Adrenal gland (tissue), 12 donors: Measurements from ENCODE around the gene ZPBP2. TPM values are rescaled to one million over a fixed set of nuclear protein-coding genes. Genes with fewer than 3 reads are reported as not detected.

Experiments
- DNase-seq, 7 donors: peaks; one replicate each; pipeline ENCODE4 v3.0.0-alpha.2; 2019 to 2020
- H3K27ac ChIP-seq, 5 donors: fragments of 200-600 bp; sonication (generic) in 4 of 5; 1 replicate in 3 of 5; 2 replicates in 2 of 5; pipeline versions ENCODE4 v1.5.1 to v1.8.0; 2016 to 2020; ENCODE audit warnings: mild to moderate bottlenecking in 1 of 5
- H3K27me3 ChIP-seq: fragments of 200-600 bp; 2 replicates; pipeline ENCODE4 v1.8.0; 2021
- H3K36me3 ChIP-seq, 2 donors: fragments of 200-600 bp; replicated peaks in 1 of 2; 1 replicate in 1 of 2; 2 replicates in 1 of 2; pipeline versions ENCODE4 v1.5.1 to v1.8.0; 2018 to 2022
- H3K4me1 ChIP-seq, 2 donors: fragments of 200-600 bp; replicated peaks in 1 of 2; 1 replicate in 1 of 2; 2 replicates in 1 of 2; pipeline versions ENCODE4 v1.5.1 to v1.8.0; 2018 to 2021
- H3K4me3 ChIP-seq, 4 donors: fragments of 200-600 bp; sonication (generic) in 3 of 4; one replicate each; pipeline ENCODE4 v1.5.1; 2016 to 2018
- H3K9me3 ChIP-seq, 3 donors: fragments of 200-600 bp; sonication (generic) in 1 of 3; replicated peaks in 1 of 3; 1 replicate in 2 of 3; 2 replicates in 1 of 3; pipeline versions ENCODE4 v1.5.1 to v1.8.0; 2016 to 2021
- CTCF ChIP-seq, 6 experiments: fragments of 450-650 bp in 4 of 6; fragments of 200-600 bp in 2 of 6; sonication (generic) in 1 of 6; IDR thresholded peaks; 1 replicate in 5 of 6; 2 replicates in 1 of 6; pipeline versions ENCODE4 v1.5.1 to v1.8.0; 2016 to 2021; ENCODE audit warnings: antibody characterized with exemption in 6 of 6, mild to moderate bottlenecking in 2 of 6, moderate library complexity in 1 of 6
- POLR2A ChIP-seq, 2 donors: fragments of 450-650 bp; IDR thresholded peaks; one replicate each; pipeline ENCODE4 v1.6.1; 2017; ENCODE audit warnings: antibody characterized with exemption in 2 of 2, mild to moderate bottlenecking in 2 of 2, moderate library complexity in 1 of 2
- WGBS, 4 donors: extraction: QIAGEN DNeasy Blood & Tissue Kit in 2 of 4; methylation state at CpG; one replicate each; pipeline versions ENCODE4 v1.1.5 to v1.1.7; 2013 to 2017; 5-methylcytosine and 5-hydroxymethylcytosine counted together
- intact Hi-C, 2 donors: fragments of 100-400 bp; cut with DNase I; formaldehyde crosslinking; loops; one replicate each; pipeline versions ENCODE4 v1.14.1 to v1.15.0; 2022 to 2023
- polyA plus RNA-seq, 3 donors: library from polyadenylated mRNA; stranded (reverse); fragments of 200-250 nt in 2 of 3; fragments of 350-450 nt in 1 of 3; fragmentation: Illumina TruSeq in 1 of 3; extraction: RNeasy Lipid Tissue Mini Kit (QIAGEN cat#74804) in 1 of 3; gene quantifications; one replicate each; pipeline ENCODE4 v1.2.3, GENCODE V29; 2013 to 2014
- total RNA-seq, 9 donors: library from RNA; depleted of rRNA in 4 of 9; stranded (reverse); fragments of >200 nt in 4 of 9; fragments of 120-200 nt in 1 of 9; fragmentation: NEBNext Ultra II Directional in 1 of 9; extraction: Animal tissue kit (Norgen Biotek cat#: 25700) in 1 of 9; gene quantifications; one replicate each; pipeline versions ENCODE4 v1.1.0 to v1.2.4, GENCODE V29; 2013 to 2023
- donor health status: healthy with polysubstance abuse.
- donor health status: Bipolar disorder and iron deficiency.
- donor health status: DM: yes; HTN: yes; CAD: no.
- donor health status: DM: no; HTN: no; CAD: no.
- donor health status: DM: no; HTN: no; CAD: no.
- donor health status: DM: yes; HTN: yes; CAD: no.

Gene ZPBP2
- total and polyA plus RNA-seq, 12 donors, result not detected

DNA sequence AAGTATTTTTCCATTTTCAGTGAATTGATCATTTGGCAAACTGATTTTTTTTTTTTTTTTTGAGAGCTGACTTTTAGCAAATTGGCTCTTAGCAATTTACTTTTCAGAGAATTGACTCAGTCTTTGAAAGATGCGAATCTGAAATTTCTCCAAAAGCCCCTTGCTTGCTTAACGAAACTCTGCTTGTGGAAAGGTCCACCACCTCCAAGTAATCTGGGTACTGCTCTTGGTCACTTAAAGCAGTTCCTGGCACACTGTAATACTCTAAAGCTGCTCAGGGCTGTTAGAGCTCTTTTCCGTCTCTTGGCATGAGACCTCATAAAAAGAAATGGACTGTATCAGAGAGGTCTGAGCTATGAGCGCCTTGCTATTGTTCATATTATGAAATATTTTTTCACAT, 47.6 kb downstream of the ZPBP2 start:
- 77 to 89% (median 80%) methylated on average over 3 to 4 of the region's 4 CpGs for WGBS, 4 donors
- Histone ChIP-seq H3K36me3 (no peaks in the 10 kb centered on the region), H3K27ac (no peak overlapping the region), H3K27me3 (no peaks in the 10 kb centered on the region), H3K4me3 (no peak overlapping the region), H3K9me3 (no peaks in the 10 kb centered on the region), H3K4me1 (no peaks in the 10 kb centered on the region)
- intact Hi-C loops, result no loop called here
- DNase-seq, result no peak
- TF ChIP-seq CTCF (IDR thresholded peaks at IDR 0.05), result no peak
- TF ChIP-seq POLR2A (IDR thresholded peaks at IDR 0.05), result no peak

DNA sequence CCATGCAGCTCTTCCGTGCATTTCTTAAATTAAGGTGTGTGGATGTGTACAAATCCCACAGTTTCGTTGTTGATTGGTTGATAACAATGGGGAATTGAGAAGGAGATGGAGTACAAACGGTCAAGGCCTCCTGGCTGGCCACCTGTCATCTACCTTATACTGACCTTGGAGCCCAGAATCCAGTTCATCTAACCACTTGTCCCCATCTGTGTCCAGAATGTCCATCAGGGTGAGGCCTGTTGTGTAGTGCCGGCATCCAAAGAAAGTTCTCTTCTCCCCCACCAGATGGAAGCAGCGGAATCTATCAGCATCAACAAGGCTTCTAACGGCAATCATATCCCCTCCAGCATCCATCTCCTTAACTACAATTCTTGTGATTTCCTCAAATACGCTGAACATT, 48.9 kb downstream of the ZPBP2 start:
- TF ChIP-seq POLR2A (IDR thresholded peaks at IDR 0.05) (no peak), CTCF (IDR thresholded peaks at IDR 0.05) (no peak)
- WGBS, 4 donors, result 86 to 91% (median 90%) methylated on average over 4 to 7 of the region's 7 CpGs
- H3K36me3 ChIP-seq, result peaks cover 0 to 7% of the 10 kb centered on the region in 2 donors

DNA sequence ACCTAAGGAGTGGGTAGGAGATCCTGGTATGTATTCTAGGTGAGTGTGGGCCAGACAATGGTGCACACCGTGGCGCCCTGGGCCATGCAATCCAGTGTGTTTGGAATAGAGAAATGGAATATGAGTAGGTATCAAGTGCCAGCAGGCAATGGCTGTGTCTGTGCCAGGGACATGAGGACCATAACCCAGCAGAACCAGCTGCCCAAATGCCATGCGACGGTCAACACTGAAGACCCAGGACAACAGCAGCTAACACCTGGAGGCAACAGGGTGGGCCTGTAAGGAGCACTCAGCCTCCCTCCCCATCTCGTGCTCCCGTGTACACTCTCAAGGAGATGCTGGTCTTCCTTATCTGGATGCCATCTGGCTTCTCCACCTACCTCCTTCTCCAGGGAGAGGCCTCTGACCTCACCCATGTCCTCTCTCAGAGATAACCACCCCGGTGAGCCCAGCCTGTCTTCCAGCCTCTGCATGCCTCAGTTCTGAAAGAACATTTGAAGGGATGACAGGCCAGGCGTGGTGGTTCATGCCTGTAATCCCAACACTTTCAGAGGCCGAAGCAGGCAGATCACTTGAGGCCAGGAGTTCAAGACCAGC, 51.2 kb downstream of the ZPBP2 start:
- TF ChIP-seq CTCF (IDR thresholded peaks at IDR 0.05) (no peak), POLR2A (IDR thresholded peaks at IDR 0.05) (no peak)
- WGBS, 4 donors, result 90 to 100% (median 98%) methylated on average over 1 to 9 of the region's 9 CpGs
- H3K36me3 ChIP-seq, result peaks cover 0 to 29% of the 10 kb centered on the region in 2 donors
- no peaks in the 10 kb centered on the region for H3K4me1 ChIP-seq
- intact Hi-C loops, result no loop called here
- H3K9me3 ChIP-seq, result no peaks in the 10 kb centered on the region
- H3K4me3 ChIP-seq, result no peak overlapping the region
- H3K27me3 ChIP-seq, result no peaks in the 10 kb centered on the region
- no peak overlapping the region for H3K27ac ChIP-seq
- DNase-seq, result no peak

More for the DNA sequence above, 48.9 kb downstream of the ZPBP2 start:
- intact Hi-C loops, result no loop called here
- Histone ChIP-seq H3K9me3 (no peaks in the 10 kb centered on the region), H3K27ac (no peak overlapping the region), H3K27me3 (no peaks in the 10 kb centered on the region), H3K4me1 (no peaks in the 10 kb centered on the region), H3K4me3 (no peak overlapping the region)
- no peak for DNase-seq

DNA sequence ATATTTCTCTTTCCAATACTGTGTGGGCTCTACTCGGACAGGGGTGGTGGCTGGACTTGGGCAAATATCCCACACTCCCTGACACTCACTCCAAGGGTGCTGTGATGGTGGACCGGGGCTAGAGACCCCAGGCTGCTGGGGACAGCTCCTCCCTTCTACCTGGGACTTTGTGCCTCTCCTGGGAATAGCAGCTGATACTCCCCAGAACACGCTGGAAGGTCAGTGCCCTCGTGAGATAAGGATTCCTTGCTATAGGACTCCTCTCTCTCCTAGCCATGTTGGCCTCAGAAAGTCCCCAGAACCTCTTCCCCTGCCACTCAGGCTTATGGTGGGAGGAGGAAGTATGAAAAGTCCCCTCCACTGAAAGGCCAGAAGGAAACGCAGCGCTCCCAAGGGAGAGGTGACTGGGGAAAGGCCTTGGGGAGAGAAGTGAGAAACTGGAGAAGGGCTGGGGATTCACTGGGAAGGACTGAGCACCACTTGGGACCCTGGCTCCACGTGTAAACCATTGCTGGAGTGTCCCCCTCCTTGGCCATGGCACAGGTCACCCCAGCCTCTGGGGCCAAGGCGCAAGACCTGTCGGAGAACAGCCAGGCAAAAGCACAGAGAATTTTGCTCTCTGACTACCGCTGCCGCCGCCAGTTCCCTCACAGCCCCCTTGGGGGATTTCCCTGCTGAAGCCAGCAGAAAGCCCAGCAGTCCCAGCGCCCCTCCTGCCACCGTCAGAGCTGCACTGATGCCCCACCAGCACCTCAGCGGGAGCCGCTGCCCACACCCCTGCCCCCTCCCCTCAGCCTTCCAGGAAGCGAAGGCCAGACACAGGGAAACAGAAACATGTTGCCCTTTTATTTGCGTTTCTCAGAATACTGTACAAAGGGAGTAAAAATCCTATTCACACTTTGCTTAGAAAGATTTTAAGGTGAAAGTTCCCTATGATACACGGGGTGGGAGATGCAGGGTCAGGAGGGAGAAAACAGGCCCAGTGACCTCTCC, 52.5 kb downstream of the ZPBP2 start:
- intact Hi-C loops, result no loop called here
- no peaks in the 10 kb centered on the region for H3K27me3 ChIP-seq
- H3K4me3 ChIP-seq, result no peak overlapping the region
- no peak for TF ChIP-seq POLR2A (IDR thresholded peaks at IDR 0.05)
- TF ChIP-seq CTCF (IDR thresholded peaks at IDR 0.05), result no peak
- 71 to 85% (median 81%) methylated on average over 11 to 19 of the region's 19 CpGs for WGBS, 4 donors
- no peak for DNase-seq
- no peak overlapping the region for H3K27ac ChIP-seq
- H3K36me3 ChIP-seq, result peaks cover 0 to 29% of the 10 kb centered on the region in 2 donors
- no peaks in the 10 kb centered on the region for H3K9me3 ChIP-seq
- H3K4me1 ChIP-seq, result peaks cover 0 to 2% of the 10 kb centered on the region in 2 donors
